Bone marrow (tissue), 2 donors: Measurements from ENCODE around the gene ATP6V1G2.
"Not testable (repeated sequence)": the region's sequence is repeated elsewhere in the genome, so short reads cannot be mapped to it uniquely, and the experiment has no call there.

Experiments used
- DNase-seq, 2 donors: peaks; one replicate each; lab custom pipeline; 2025; lab: John Stamatoyannopoulos, UW

ATP6V1G2 gene

DNA sequence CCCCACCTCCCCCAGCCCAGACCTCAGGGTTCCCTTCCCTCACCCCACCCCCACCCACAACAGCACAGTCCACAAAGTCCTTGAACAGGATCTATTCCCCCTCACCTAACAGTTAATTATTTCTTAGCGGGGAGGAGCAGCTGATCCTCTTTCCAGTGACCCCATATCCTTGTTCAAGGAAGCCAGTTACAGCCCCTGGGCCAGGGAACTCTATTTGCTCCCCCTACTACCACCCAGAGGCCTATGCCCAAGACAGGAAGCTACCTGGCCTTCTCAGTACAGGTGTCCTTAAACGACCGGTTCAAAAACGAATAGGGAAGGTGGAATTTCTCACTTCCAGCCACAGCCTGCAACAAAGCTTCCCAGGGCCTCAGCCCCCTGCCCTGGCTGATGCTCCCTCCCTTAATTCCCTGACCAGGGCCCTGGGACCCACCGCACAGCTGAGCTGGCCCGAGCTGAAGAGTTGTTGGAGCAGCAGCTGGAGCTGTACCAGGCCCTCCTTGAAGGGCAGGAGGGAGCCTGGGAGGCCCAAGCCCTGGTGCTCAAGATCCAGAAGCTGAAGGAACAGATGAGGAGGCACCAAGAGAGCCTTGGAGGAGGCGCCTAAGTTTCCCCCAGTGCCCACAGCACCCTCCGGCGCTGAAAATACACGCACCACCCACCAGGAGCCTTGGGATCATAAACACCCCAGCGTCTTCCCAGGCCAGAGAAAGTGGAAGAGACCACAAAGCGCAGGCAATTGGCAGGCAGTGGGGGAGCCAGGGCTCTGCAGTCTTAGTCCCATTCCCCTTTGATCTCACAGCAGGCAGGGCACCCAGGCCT, 16.9 kb downstream of the ATP6V1G2 start:
- no peak for DNase-seq

DNA sequence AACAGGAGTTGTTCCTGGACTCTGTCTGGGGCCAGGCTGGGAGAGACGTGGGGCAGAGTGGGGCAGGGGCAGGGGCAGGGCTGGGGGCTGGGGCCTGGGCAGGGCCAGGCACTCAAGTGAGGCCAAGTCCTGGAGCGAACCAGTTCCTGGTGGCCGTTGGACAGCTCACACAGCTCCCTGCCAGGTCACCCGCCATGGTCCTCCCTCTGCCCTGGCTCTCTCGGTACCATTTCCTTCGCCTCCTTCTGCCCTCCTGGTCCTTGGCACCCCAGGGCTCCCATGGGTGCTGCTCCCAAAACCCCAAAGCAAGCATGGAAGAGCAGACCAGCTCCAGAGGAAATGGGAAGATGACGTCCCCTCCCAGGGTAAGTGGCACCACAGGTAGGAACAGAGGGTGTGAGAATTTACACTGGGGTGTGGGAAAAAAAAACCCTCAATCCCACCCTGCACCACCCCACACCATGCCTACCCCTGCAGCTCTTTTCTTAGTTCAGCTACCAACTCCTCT, 17.5 kb downstream of the ATP6V1G2 start, which contains the start of gene MCCD1:
TSS of gene MCCD1 (plus strand) at position 142 of the 508 bp plus-strand sequence. CDS start at position 195, 53 bp downstream.
- DNase-seq = no peak

DNA sequence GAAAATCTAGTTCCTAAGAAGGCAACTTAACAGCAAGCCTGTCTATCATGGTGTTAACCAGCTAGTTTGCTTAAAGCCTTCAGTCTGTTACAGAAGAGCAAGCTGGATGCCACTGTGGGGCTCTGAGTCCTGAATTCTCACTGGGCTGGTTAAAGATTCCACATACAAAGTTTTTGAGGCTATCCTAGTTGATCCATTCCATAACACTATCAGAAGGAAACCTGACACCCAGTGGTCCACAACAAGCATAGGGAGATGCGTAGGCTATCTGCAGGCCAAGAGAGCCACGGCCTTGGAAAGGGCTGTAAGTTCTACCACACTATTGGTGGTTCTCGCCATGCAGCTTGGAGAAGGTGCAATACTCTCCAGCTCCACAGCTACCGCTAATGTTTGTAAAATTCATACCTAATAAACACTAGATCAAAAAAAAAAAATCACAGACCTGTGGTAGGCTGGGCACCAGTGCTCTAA, 18.1 kb downstream of the ATP6V1G2 start:
- DNase-seq = no peak

DNA sequence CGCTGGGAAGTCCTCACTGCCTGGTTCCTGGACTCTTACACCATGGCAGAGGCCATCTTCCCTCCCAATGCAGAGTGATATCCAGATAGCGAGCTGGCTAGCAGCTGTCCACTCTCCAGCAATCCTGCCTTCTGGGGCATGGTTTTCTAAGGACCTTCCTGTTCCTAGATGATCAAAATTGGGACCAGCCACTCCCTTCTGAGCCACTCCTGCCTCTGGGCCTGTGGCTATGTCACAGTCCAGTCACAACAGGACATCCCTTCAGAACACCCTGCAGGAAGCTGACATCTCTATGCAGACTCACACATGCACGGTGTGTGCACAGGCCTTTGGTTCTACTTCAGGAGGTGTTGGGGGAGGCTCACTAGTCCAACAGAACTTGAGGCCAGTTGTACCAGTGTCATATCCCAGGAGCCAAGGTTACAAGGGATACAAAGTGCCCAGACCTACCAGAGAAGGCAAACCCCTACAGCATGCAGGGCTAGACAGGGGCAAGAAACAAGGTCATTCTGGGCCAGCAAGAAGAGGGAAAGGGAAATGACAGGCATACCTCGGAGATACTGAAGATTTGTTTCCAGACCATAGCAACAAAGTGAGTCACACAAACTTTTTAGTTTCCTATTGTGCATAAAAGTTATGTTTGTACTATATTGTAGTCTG, 20.3 kb downstream of the ATP6V1G2 start:
- peak in 1 of 2 donors; percentile 4 for DNase-seq

DNA sequence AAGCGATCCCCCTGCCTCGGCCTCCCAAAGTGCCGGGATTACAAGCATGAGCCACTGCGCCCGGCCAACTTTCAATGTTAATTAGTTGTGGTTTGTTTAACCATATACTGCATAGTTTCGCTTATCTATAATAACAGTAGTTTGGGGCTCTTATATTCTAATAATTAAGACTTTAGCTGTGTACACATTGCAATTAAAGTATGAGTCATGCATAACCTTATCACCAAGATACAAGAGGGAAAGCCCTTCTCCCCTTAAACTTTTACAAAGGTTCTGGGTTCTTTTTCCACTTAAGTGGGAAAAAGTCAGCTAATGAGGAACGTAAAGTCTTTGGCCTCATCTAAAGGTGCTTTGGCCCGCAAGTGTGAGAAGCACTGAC, 20.9 kb downstream of the ATP6V1G2 start:
- DNase-seq = no peak

DNA sequence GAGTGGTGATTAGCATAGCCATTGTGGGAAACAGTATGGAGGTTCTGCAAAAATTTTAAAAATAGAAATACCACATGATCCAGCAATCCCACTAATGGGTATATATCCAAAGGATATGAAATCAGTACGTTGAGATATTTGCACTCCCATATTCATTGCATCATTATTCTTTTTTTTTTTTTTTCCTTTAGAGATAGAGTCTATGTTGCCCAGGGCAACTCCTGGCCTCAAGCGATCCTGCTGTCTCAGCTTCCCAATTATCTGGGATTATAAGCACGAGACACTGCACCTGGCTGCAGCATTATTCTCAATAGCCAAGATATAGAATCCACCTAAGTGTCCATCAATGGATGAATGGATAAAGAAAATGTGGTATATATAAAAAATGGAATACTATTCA, 24.6 kb downstream of the ATP6V1G2 start:
- DNase-seq = no peak

DNA sequence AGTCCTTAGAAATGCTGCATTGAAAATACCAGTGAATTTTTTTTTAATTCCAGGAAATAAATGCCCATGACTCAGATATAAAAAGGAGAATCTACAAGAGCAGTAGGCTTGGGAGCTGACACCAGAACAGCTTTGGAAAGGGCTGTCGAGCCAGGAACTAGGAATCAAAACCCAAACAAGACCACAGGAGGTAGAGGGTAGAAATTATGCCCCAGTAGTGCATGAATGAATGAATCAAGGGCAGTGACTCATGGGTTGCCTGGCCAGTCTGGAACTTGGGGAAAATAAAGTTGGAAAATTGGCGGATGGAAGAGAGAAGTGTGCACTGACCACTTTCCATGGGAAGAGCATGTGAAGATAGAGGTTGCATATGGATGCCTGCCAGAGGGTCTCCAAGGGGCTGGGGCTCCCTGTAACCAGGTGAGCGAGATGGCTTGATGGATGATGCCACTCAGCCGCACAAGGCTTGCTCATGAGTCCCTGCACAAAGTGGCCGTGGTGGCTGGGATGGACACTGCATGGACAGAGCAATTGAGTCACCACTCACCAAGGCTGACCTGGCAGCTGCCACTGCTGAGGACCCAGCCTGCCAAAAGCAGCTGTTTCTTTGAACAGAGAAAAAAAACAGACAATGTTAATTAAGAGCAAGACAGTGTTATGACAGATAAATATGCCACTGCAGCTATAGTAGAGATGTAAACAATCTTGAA, 32.8 kb downstream of the ATP6V1G2 start:
- DNase-seq = no peak

DNA sequence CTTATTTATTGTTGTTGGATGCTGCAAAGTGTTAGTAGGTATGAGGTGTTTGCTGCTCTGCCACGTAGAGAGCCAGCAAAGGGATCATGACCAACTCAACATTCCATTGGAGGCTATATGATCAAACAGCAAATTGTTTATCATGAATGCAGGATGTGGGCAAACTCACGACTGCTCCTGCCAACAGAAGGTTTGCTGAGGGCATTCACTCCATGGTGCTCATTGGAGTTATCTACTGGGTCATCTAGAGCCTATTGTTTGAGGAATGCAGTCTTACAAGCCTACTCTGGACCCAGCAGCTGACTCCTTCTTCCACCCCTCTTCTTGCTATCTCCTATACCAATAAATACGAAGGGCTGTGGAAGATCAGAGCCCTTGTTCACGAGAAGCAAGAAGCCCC, 36.4 kb downstream of the ATP6V1G2 start:
- DNase-seq = no peak

DNA sequence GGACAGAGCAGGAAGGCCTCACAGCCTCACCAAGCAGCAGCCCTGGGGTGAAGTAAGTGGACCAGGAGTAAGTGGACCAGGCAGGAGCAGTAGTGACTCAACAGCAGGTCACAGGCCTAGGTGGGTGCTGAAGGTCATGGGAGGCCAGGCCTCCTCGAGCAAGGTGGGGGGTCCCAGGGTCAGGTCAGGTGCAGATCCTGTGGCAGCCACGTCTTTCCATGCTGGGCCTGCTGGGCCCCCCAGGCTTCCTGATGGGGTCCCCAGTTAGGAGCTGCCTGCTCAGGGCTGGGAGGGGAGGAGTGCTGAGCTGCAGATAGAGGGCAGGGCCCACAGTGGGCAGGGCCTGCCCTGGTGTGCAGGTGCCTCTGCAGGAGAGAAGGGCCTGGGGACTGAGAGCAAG, 37.4 kb downstream of the ATP6V1G2 start:
- DNase-seq = not testable (repeated sequence)

DNA sequence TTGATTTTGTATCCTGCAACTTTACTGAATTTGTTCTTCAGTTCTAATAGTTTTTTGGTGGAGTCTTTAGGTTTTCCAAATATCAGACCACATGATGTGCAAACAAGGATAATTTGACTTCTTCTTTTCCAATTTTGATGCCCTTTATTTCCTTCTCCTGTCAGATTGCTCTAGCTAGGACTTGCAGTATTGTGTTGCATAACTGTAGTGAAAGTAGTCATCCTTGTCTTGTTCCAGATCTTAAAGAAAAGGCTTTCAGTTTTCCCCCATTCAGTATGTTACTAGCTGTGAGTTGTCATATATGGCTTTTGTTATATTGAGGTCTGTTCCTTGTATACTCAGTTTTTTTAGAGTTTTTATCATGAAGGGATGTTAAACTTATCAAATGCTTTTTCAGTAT, 43.8 kb downstream of the ATP6V1G2 start:
- peak in 1 of 2 donors; percentile 3 for DNase-seq

DNA sequence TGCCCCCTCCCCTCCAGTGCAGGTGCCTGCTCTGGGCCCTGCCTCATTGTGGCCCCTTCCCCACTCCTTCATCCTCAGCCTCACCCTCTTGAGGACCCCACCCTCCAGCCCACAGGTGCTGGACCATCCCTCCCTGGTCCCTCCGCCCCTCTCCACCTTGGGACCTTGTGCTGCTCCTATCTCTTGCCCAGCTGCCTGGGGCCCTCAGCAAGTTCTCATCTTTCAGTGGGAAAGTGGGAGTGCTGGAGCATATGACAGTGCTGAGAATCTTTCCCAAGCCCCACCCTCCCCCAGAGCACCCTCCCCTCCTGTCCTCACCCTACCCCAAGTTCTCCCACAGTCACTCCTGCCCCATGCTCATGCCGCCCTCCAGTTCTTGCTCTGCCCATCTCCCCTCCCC, 46.8 kb downstream of the ATP6V1G2 start:
- not testable (repeated sequence) for DNase-seq

DNA sequence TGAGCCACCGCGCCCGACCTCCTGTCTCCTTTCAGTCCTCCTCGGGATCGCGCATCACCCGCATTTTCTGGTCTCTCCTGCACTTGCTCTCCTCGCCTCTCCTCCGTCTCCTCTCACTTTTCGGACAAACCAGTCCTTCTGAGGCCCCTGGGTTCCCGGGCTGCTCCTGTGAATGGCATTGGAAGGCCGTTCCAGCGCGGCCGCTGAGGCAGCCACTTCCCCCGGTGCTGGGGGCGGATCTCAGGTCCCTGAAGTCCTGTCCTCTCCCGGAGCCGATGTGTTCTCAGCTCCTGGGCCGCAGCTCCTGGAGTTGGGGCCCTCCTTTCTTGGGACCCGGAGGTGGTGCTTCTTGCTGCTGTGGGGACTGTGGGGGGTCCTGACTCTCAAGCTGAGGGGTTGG, 47.7 kb downstream of the ATP6V1G2 start:
- no peak for DNase-seq

DNA sequence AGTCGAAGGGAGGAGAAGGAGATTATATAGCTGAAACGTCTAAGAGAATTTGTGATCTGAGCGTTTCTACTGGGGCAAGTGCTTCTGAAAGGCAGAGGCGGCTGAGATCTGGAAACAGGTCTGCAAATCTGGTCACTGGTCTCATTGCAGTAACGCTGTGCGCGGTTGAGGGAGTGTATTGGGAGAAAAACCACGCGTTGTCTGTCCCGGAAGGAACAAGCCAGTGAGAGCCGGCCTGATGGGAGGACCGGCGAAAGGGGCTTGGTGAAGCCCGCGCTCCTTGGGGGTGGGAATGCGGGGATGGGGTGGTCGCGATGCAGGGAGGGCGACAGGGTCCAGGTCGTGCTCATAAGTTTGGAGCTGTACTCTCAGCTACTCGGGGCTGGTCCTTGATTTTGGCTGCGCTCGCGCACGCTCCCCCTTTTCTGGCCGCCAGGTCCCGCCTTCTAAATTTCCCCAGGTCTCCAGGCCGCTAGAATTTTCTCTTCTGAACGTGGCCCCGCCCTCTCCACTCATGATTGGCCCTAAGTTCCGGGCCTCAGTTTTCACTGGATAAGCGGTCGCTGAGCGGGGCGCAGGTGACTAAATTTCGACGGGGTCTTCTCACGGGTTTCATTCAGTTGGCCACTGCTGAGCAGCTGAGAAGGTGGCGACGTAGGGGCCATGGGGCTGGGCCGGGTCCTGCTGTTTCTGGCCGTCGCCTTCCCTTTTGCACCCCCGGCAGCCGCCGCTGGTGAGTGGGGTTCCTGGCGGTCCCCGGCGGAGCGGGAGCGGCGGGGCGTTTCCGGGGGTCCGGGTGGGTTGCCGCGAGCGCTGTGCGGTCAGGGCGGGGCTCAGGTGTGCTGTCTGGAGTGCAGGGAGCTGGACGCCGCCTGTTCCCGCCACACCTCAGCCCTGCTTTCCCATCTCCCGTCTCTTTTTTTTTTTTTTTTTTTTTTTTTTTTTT, 48.6 kb downstream of the ATP6V1G2 start, which contains the start of gene MICB:
TSS of gene MICB (plus strand) at position 615 of the 946 bp plus-strand sequence. CDS start at position 664, 49 bp downstream.
- DNase-seq = peak; percentile 35 to 66

DNA sequence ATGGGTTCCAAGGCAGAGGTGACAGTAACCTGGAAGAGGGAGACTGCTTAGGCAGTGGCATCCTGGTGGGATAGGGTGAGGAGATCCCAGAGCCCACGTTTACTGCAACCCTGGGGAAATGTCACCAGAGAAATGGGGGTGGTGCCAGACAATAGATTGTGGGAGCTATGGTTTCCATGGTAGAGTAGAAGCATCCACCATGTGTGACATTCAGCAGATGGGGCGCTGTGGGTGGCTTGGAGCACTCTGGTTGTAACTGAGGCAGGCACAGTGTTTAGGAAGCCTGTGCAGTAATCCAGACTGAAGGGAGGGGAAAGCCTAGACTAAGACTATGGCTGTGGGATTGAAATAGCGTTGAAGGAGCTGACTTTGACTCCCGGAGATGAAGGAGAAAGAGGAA, 49.6 kb downstream of the ATP6V1G2 start:
- DNase-seq = not testable (repeated sequence)

DNA sequence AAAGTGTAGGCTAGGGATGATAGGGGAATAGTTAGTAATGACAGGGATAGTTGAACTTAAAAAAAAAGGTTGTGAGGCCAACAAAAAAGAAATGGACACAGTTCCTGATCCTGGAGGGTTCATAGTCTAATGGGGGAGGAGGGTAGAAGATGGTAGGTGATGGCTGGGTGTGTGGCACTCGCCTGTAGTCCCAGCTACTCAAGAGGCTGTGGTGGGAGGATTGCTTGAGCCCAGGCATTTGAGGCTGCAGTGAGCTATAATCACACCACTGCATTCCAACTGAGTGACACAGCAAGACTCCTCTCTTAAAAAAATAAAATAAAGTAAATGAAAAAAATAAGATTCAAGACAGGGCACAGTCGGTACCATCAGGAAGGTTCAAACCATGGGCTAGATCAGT, 50.8 kb downstream of the ATP6V1G2 start:
- no peak for DNase-seq
